ENCODE measurements around the gene HDAC4. TPM values are rescaled to one million over a fixed set of nuclear protein-coding genes. Genes with fewer than 3 reads are reported as not detected.

The HDAC4 gene
- total RNA-seq, 1 experiment from 2014 or later = 32.0 TPM

DNA sequence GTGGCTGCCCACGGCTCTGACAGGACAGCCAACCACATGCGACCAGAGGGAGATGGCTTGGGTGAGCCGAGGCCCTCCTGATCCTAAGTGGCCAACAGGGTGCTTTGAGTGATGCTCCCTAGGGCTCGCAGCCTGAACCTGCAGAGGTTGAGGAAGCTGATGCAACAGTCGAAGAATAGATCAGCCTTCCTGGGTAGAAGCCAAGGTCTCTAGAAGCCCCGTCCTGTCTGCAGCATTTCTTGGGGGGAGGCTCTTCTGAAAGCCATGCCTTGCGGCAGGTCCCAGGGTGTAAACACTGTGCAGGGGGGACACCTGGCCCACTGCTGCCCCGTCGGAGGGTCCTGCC lies 136.4 kb downstream of the HDAC4 start:
- H3K4ac ChIP-seq (ENCODE audit: low read depth, low read length) = no peak overlapping the region; the same call in 1 of the 2 replicates
- TF ChIP-seq CTCF (conservative IDR thresholded peaks at IDR 0.05) = no peak
- WGBS (ENCODE audit: extremely low coverage, insufficient read length, low lambda C conversion rate) = no CpG with 5 or more reads among the region's 9 CpGs
- H2BK20ac ChIP-seq (ENCODE audit: low read depth, low read length, poor library complexity, severe bottlenecking) = no peak overlapping the region
- H3K9me3 ChIP-seq (ENCODE audit: control insufficient read depth, low read depth, low read length) = no peaks in the 10 kb centered on the region
- H2AFZ ChIP-seq (ENCODE audit: low read length) = no peak overlapping the region
- H2BK12ac ChIP-seq (ENCODE audit: insufficient read length, low read depth, low read length) = no peak overlapping the region
- H3K23ac ChIP-seq (ENCODE audit: insufficient read length, low read depth, low read length) = no peak overlapping the region
- Mint-ChIP-seq H3K4me3 (peak overlapping the region in 1 of 2 experiments; percentile 20; a peak in 1 of 5 replicates), H3K36me3 (ENCODE audit: insufficient read depth in 1 of 3, low read depth in 3 of 3) (no peaks in the 10 kb centered on the region; a peak in 3 of 7 replicates), H3K9me3 (no peaks in the 10 kb centered on the region), H3K4me1 (peaks cover 43 to 50% of the 10 kb centered on the region in 2 experiments), H3K27me3 (ENCODE audit: low read depth) (no peaks in the 10 kb centered on the region), H3K27ac (peak overlapping the region in 2 of 3 experiments; percentile 40 to 77; a peak in 3 of 7 replicates)
- no peaks in the 10 kb centered on the region for H3K23me2 ChIP-seq (ENCODE audit: insufficient read length, low read depth, low read length, poor library complexity, severe bottlenecking)
- peak overlapping the region; percentile 39; the same call in 1 of the 2 replicates for H3K14ac ChIP-seq (ENCODE audit: insufficient read depth, low read length)
- no peak overlapping the region for H3K56ac ChIP-seq (ENCODE audit: insufficient read length, low read depth, low read length)
- no peak overlapping the region for H2BK5ac ChIP-seq (ENCODE audit: insufficient read length, low read length)
- no peak overlapping the region for H4K5ac ChIP-seq (ENCODE audit: insufficient read length, low read depth, low read length)
- H3K18ac ChIP-seq (ENCODE audit: insufficient read length, low read depth, low read length) = no peak overlapping the region
- no peak overlapping the region for H2AK5ac ChIP-seq (ENCODE audit: insufficient read length, low read length)
- H3K27ac ChIP-seq (ENCODE audit: insufficient read length, low read depth, low read length) = no peak overlapping the region
- H3K4me1 ChIP-seq (ENCODE audit: insufficient read depth, low read length) = peaks cover 6% of the 10 kb centered on the region; the same call in 1 of the 2 replicates
- H3K79me2 ChIP-seq (ENCODE audit: insufficient read depth, low read length) = peaks cover 13% of the 10 kb centered on the region; the same call in 1 of the 2 replicates
- no peak overlapping the region for H2BK120ac ChIP-seq (ENCODE audit: low read depth, low read length, poor library complexity, severe bottlenecking)
- no peak overlapping the region for H3K9ac ChIP-seq (ENCODE audit: extremely low read depth, insufficient read length, low read length)
- H3T11ph ChIP-seq (ENCODE audit: low read length) = no peak overlapping the region
- H3K79me1 ChIP-seq (ENCODE audit: insufficient read depth, low read depth, low read length, poor library complexity, severe bottlenecking) = peaks cover 15% of the 10 kb centered on the region
- no peaks in the 10 kb centered on the region for H4K20me1 ChIP-seq (ENCODE audit: control insufficient read depth, insufficient read depth, insufficient read length)
- H4K91ac ChIP-seq (ENCODE audit: insufficient read length, low read depth, low read length) = no peak overlapping the region
- H4K8ac ChIP-seq (replicated peaks; ENCODE audit: insufficient read length, low read depth, low read length) = no peak overlapping the region
- no peak overlapping the region for H3K4me2 ChIP-seq (ENCODE audit: insufficient read depth, insufficient read length, low read length)
- no peak overlapping the region for H2BK15ac ChIP-seq (ENCODE audit: low read depth, low read length)
- no peak for DNase-seq
- H3K27me3 ChIP-seq (ENCODE audit: insufficient read depth, low read length) = no peaks in the 10 kb centered on the region; the same call in 1 of the 2 replicates
